22Rv1 (cell line): ENCODE results near the gene CDC123.

Source experiments
- H3K27ac ChIP-seq: fragments of 450-650 bp; 2 replicates; pipeline ENCODE4 v1.5.1; 2017
- ZFX ChIP-seq: fragments of 450-650 bp; IDR thresholded peaks from 2 replicates; pipeline ENCODE4 v1.6.1; 2017; ENCODE audit warnings: antibody characterized with exemption, borderline replicate concordance
- TF ChIP-seq, protein P1 (sequence below): fragments of 450-650 bp; IDR thresholded peaks from 2 replicates; pipeline ENCODE4 v1.5.1; 2017; ENCODE audit warnings: mild to moderate bottlenecking

CDC123 gene, protein sequence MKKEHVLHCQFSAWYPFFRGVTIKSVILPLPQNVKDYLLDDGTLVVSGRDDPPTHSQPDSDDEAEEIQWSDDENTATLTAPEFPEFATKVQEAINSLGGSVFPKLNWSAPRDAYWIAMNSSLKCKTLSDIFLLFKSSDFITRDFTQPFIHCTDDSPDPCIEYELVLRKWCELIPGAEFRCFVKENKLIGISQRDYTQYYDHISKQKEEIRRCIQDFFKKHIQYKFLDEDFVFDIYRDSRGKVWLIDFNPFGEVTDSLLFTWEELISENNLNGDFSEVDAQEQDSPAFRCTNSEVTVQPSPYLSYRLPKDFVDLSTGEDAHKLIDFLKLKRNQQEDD

DNA sequence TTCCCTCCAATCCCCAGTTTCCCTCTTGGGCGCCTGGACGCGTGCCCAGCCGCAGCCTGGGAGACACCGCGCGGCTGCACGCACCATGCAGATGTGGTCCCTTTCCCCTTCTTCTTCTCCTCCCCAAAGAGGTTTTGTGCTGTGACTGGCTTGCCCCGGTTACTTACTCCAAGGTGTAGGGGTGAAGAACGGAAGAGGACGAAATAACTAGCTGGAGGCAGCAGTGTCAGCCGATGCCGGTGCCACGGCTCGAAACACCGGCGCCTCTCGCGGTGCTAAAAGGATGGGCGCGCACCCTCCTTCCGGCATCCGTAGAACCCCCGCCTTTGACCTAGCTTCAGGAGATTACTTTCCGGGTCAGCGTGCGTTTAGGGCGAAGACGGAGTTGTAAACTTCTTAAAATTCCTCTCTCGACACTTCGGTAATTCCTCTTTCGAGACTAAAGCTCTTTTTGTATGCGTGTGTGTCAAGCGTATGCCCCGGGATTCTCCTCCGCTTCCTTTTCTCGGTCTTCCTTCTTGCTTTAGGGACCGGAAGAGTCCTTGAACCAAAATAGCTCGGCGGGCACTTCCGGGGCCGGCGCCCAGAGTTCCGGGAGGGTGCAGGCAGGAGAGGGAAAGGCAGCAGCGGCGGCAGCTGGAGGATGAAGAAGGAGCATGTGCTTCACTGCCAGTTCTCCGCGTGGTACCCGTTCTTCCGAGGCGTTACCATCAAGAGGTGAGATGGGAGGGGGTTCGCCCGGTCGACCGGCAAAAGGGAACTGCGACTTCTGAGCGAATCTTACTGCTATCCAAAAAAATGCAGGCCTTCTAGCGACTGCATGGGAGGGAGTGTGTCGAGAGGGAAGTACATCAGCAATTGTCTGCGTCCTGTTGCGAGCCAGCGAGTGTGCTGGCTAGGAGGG, at the start of gene CDC123, which contains the start of gene NUDT5:
Gene CDC123 (plus strand): TSS at position 586 of the 904 bp plus-strand sequence. CDS start 58 bp downstream, at position 644.
Gene NUDT5 (minus strand): TSS at position 289 of the 904 bp plus-strand sequence. CDS start 9,600 bp downstream, outside the sequence.
- peak within 1 kb of the TSS; percentile 85 for H3K27ac ChIP-seq

DNA sequence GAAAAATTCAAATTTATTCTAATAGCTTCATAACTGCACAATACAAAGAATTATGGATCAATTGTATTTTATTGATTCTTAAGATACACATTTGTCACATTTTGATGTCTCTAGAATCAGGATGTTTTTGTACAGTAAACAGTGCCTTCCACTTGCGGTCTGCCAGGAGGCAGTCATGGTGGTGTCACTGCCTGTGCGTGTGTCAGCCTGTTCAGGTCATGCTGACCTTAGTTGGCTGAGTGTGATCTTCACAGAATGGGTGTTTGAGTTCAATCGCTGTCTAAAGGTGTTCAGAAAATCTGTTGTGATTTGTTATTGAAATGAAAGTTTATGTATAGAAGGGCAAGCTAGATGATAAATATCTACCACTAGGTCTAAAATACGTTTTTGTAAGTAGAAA, 45.8 kb upstream of the CDC123 start:
- H3K27ac ChIP-seq, result no peak overlapping the region
- TF ChIP-seq, protein P1, sequence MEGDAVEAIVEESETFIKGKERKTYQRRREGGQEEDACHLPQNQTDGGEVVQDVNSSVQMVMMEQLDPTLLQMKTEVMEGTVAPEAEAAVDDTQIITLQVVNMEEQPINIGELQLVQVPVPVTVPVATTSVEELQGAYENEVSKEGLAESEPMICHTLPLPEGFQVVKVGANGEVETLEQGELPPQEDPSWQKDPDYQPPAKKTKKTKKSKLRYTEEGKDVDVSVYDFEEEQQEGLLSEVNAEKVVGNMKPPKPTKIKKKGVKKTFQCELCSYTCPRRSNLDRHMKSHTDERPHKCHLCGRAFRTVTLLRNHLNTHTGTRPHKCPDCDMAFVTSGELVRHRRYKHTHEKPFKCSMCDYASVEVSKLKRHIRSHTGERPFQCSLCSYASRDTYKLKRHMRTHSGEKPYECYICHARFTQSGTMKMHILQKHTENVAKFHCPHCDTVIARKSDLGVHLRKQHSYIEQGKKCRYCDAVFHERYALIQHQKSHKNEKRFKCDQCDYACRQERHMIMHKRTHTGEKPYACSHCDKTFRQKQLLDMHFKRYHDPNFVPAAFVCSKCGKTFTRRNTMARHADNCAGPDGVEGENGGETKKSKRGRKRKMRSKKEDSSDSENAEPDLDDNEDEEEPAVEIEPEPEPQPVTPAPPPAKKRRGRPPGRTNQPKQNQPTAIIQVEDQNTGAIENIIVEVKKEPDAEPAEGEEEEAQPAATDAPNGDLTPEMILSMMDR, result no peak
- TF ChIP-seq ZFX, result no peak

More for the DNA sequence above, at the start of gene CDC123, which contains the start of gene NUDT5:
- TF ChIP-seq, protein P1, result no peak
- TF ChIP-seq ZFX, result no peak

DNA sequence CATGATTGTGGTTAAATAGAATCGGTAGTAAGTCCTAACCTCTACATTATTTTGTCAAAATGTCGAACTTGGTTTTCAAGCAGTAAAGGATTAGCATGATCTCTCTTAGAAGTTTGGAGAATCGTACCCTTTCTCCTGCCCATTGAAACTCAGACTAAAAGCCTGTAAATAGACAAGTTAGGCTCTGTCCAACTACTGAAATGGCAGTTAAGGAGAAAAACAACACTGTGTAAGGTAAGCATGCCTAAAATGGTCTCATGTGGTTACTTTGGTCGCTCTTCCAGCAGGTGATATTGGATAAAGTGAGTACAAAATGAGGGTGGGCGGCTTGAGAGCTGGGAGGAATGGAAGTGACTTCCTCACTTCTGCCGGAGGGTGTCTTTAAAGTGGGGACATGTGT, 41.5 kb upstream of the CDC123 start:
- H3K27ac ChIP-seq, result no peak overlapping the region
- TF ChIP-seq ZFX, result no peak
- TF ChIP-seq, protein P1, result no peak

DNA sequence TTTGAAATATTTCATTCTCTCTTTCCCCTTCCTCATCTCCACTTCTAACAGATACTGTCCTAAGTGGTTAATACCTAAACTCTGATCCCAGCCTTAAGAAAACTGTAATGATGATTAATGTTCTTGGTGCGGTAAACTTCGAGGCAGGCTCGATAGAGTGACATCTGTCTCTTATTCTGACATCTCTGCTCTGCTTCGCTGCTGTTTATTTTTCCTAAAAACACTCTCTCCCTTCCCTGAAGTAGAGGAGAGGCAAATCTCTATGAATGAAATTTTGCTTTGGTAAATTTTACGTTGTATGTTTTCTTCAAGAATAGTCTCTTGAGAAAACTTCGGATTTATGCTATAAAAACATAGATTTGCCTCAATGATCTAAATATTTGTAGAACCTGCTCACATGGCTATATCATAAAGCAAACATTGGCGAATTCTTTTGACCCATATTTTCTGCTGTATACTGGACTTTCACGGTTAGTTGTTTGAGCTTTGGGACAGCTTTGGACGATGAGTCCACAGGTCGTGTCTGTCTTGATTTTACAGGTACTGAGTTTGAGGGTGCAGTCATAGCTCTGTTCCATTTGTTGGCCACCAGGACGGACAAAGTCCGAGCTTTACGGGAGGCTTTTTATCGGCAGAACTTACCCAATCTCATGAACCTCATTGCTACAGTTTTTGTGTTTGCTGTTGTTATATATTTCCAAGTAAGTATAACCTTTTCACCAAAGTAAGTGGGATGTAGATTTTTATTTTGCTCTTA, 39.4 kb upstream of the CDC123 start:
- no peak overlapping the region for H3K27ac ChIP-seq
- no peak for TF ChIP-seq ZFX
- TF ChIP-seq, protein P1, result no peak

DNA sequence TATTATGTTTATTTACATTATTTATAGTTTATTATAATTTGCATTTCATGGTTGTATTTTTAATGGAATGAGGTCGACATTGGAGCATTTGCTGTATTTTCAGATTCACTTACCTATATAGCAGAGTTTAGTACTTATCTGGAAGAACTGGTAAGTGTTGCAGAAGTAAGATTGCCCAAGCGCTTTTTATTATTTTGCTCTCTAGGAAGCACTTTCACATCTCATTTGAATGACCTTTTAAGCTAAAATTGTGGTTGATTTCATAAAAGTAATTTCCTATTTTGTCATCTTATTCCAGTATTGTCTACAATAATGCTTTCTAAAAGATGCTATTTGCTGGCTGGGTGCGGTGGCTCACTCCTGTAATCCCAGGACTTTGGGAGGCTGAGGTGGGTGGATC, 37.9 kb upstream of the CDC123 start:
- TF ChIP-seq, protein P1, result no peak
- TF ChIP-seq ZFX, result no peak
- no peak overlapping the region for H3K27ac ChIP-seq

DNA sequence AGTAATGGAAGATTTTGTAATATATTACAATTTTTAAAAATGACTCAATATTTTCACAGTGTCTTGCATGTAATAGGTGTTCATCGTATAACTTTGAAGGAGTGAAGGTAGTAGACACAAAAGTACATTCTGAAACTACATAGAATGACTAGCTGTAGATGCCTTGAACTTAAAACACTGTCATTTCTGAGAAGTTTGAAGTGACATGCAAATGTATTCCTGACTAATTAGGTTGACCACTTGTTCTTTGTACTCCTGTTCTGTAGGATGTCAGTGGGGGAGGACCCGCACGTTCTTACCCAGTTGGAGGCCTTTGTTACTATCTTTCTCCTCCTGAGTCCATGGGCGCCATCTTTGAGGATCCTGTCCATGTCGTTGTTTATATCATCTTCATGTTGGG, 35.3 kb upstream of the CDC123 start:
- TF ChIP-seq ZFX, result no peak
- TF ChIP-seq, protein P1, result no peak
- H3K27ac ChIP-seq, result no peak overlapping the region
